GM12873 (cell line): Measurements from ENCODE around the gene COCH.

ENCODE experiments used
- TF ChIP-seq, protein P1 (sequence below): IDR thresholded peaks from 2 replicates; pipeline ENCODE4 v1.5.1; 2012; ENCODE audit warnings: low read depth, mild to moderate bottlenecking, moderate library complexity, low read length, control low read depth; ENCODE audit not compliant: insufficient read depth; ENCODE audit errors: missing control alignments

Gene COCH

DNA sequence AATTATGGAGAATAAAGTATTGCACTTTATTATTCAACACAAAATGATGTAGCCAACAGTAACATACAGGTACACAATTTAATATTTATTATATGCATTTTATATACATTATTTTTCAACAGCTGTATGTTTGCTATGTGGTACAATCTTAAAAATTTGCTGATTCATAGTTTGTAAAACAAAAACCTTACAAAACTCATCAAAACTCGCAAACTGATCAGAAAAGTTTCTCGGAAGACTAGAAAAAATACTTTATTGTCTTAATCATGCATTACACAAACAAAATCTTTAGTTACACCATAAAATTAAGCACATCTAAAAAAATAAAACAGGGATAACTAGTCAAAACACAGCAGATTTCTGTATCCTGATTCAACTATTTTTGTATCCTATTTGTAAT, 19.5 kb downstream of the COCH start:
- TF ChIP-seq, protein P1, sequence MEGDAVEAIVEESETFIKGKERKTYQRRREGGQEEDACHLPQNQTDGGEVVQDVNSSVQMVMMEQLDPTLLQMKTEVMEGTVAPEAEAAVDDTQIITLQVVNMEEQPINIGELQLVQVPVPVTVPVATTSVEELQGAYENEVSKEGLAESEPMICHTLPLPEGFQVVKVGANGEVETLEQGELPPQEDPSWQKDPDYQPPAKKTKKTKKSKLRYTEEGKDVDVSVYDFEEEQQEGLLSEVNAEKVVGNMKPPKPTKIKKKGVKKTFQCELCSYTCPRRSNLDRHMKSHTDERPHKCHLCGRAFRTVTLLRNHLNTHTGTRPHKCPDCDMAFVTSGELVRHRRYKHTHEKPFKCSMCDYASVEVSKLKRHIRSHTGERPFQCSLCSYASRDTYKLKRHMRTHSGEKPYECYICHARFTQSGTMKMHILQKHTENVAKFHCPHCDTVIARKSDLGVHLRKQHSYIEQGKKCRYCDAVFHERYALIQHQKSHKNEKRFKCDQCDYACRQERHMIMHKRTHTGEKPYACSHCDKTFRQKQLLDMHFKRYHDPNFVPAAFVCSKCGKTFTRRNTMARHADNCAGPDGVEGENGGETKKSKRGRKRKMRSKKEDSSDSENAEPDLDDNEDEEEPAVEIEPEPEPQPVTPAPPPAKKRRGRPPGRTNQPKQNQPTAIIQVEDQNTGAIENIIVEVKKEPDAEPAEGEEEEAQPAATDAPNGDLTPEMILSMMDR, result no peak

DNA sequence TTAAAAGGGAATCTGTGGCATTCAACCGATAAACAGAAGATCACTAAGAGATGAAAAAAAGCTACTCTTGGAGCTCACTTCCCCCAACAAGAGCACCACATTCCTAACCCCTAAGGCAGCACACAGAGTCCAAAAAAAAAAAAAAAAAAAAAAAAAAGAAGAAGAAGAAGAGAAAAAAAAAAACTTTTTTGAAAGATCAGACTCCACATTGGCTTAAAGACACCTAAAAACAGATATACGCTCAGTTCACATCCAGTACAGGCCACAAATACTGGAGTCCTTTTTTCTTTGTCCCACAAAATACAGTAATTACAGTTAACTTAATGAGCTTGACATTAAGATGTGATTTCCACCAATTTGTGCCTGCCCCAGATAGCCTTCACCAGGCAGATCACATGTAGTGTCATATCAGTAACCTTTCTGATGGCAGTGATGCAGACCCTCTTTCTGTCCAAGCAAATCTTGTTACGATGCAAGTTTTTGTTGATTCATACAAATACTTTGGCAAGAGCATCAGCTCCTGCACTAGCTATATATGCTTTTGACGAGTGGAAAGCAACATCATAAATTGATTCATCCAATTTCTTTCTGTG, 20.7 kb downstream of the COCH start:
- TF ChIP-seq, protein P1, result no peak

- TF ChIP-seq, protein P1, result no peak
These were observed 22.1 kb downstream of the COCH start for GRCh38 chr14:30896435-30896834.

DNA sequence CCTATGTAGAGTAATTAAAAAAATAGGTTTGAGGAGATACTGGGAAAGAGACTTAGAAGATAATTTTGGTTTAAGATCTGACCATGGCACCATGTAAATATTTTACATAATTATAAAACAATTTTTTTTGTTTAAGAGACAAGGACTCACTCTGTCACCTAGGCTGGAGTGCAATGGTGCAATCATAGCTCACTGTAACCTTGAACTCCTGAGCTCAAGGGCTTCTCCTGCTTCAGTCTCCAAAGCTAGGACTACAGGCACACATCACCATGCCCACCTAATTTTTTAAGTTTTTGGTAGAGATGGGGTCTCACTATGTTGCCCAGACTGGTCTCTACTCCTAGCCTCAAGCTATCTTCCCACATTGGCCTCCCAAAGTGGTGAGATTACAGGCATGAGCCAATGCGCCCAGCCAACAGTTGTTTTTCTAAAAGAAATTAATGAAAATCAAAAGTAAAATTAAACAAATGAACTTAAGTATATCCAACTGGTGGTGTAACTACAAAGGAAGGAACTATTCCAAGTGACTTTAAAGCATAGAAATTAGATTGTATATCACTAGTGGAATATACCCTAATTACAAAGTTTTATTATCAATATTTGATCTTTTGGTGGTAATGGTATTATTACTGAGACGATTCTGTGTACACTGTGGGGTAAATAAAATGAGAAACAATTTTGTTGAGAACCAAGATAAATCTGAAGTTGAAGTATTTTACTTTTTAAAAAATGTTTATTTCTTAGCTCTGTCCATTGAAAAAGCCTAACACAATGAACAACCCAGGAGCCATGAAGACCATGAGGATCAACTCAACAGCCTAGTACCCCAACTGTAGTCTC, 29.1 kb downstream of the COCH start:
- TF ChIP-seq, protein P1, result no peak

- TF ChIP-seq, protein P1, result peak; percentile 38
These were observed 32.6 kb downstream of the COCH start for GRCh38 chr14:30906752-30907658.

- TF ChIP-seq, protein P1, result no peak
These were observed 33.3 kb downstream of the COCH start for GRCh38 chr14:30907659-30908057.

- TF ChIP-seq, protein P1, result no peak
These were observed 34.5 kb downstream of the COCH start for GRCh38 chr14:30908826-30909225.
